ENCODE results near the gene DAND5. TPM values are rescaled to one million over a fixed set of nuclear protein-coding genes. Genes with fewer than 3 reads are reported as not detected.
A peak's percentile ranks its signal among the peaks of the same experiment; 100 is the strongest.
"Not testable (repeated sequence)": the region's sequence is repeated elsewhere in the genome, so short reads cannot be mapped to it uniquely, and the experiment has no call there.

The DAND5 gene
- total and polyA plus RNA-seq, 4 experiments from 2014 or later = not detected

GRCh38 chr19:12955996-12956395, 13.4 kb upstream of the DAND5 start:
- peak overlapping the region; percentile 78 for H3K27ac ChIP-seq (ENCODE audit: low read depth, low read length)
- H3K27me3 ChIP-seq (ENCODE audit: insufficient read depth, low read length) = no peaks in the 10 kb centered on the region
- peak overlapping the region; percentile 77 to 94 (median 90) for H3K27ac Mint-ChIP-seq
- peak overlapping the region; percentile 83 to 88 (median 87) for H3K4me3 Mint-ChIP-seq
- peaks cover 13 to 40% of the 10 kb centered on the region in 2 donors for H3K36me3 Mint-ChIP-seq
- no peaks in the 10 kb centered on the region for H3K9me3 ChIP-seq (ENCODE audit: control insufficient read depth in 1 of 2, low read length in 2 of 2)
- H3K36me3 ChIP-seq (ENCODE audit: insufficient read depth, low read length) = peaks cover 12% of the 10 kb centered on the region
- CTCF ChIA-PET (ENCODE audit: partially characterized antibody) = interaction anchor here (1.2 to 4.3 kb wide), 3 partner anchors 9 to 71 kb away, joined by 5 to 35 read pairs (median 5); no protein-coding TSS in a partner anchor
- no peaks in the 10 kb centered on the region for H3K27me3 Mint-ChIP-seq
- H3K4me1 ChIP-seq (ENCODE audit: insufficient read depth, low read length) = peaks cover 28% of the 10 kb centered on the region
- intact Hi-C loops (cut with micrococcal nuclease) = no loop called here
- H3K4me1 Mint-ChIP-seq = peaks cover 12 to 25% (median 21%) of the 10 kb centered on the region in 4 donors
- H3K4me3 ChIP-seq (ENCODE audit: low read length in 2 of 2) = no peak overlapping the region
- DNase-seq = no peak
- POLR2A ChIA-PET (ENCODE audit: partially characterized antibody) = interaction anchor here (1.0 to 2.2 kb wide), 8 partner anchors 8 to 196 kb away, joined by 3 to 8 read pairs (median 4); partner anchors contain the start of genes CALR and SYCE2
- no peaks in the 10 kb centered on the region for H3K9me3 Mint-ChIP-seq

- peaks cover 10% of the 10 kb centered on the region for H3K36me3 ChIP-seq (ENCODE audit: insufficient read depth, low read length)
- peaks cover 28% of the 10 kb centered on the region for H3K4me1 ChIP-seq (ENCODE audit: insufficient read depth, low read length)
- peaks cover 12 to 25% (median 21%) of the 10 kb centered on the region in 4 donors for H3K4me1 Mint-ChIP-seq
- peak within 1 kb of the TSS; percentile 78 for H3K27ac ChIP-seq (ENCODE audit: low read depth, low read length)
- H3K36me3 Mint-ChIP-seq = peaks cover 6 to 35% of the 10 kb centered on the region in 2 donors
- DNase-seq = peak; percentile 76 to 83 (median 81)
- peak within 1 kb of the TSS; percentile 45 to 79 for H3K4me3 ChIP-seq (ENCODE audit: low read length in 2 of 2)
- intact Hi-C loops (cut with micrococcal nuclease) = loop anchor here (1.0 kb wide), 1 partner anchor 11 kb away; the partner anchor contains the start of gene RAD23A
- H3K27me3 ChIP-seq (ENCODE audit: insufficient read depth, low read length) = no peaks in the 10 kb centered on the region
- no peaks in the 10 kb centered on the region for H3K27me3 Mint-ChIP-seq
- ChIA-PET POLR2A (ENCODE audit: partially characterized antibody) (interaction anchor here (0.6 to 2.2 kb wide), 14 partner anchors 9 to 225 kb away, joined by 3 to 8 read pairs (median 4); partner anchors contain the start of genes CALR, GCDH and SYCE2), CTCF (ENCODE audit: partially characterized antibody) (interaction anchor here (1.2 to 4.3 kb wide), 3 partner anchors 8 to 72 kb away, joined by 5 to 35 read pairs (median 5); no protein-coding TSS in a partner anchor)
- H3K27ac Mint-ChIP-seq = peak within 1 kb of the TSS; percentile 91 to 94 (median 93)
- no peaks in the 10 kb centered on the region for H3K9me3 Mint-ChIP-seq
- no peaks in the 10 kb centered on the region for H3K9me3 ChIP-seq (ENCODE audit: control insufficient read depth in 1 of 2, low read length in 2 of 2)
- peak within 1 kb of the TSS; percentile 88 to 93 (median 90) for H3K4me3 Mint-ChIP-seq
Observed at GRCh38 chr19:12956446-12957388, 12.7 kb upstream of the DAND5 start, which contains the start of gene GADD45GIP1. TSS of gene GADD45GIP1 (minus strand) at chr19:12957223. CDS start at chr19:12957212, 11 bp downstream.

- DNase-seq; H3K36me3 ChIP-seq (ENCODE audit: insufficient read depth, low read length); H3K9me3 ChIP-seq (ENCODE audit: control insufficient read depth in 1 of 2, low read length in 2 of 2); H3K9me3 Mint-ChIP-seq; H3K27me3 Mint-ChIP-seq; H3K27me3 ChIP-seq (ENCODE audit: insufficient read depth, low read length): not testable (repeated sequence)
- ChIA-PET CTCF (ENCODE audit: partially characterized antibody) (interaction anchor here (1.3 kb wide), 1 partner anchor 72 kb away, joined by 5 read pairs; no protein-coding TSS in a partner anchor), POLR2A (ENCODE audit: partially characterized antibody) (interaction anchor here (0.6 to 2.2 kb wide), 14 partner anchors 8 to 226 kb away, joined by 3 to 7 read pairs (median 4); partner anchors contain the start of genes CALR and GCDH)
- intact Hi-C loops (cut with micrococcal nuclease) = loop anchor here (1.0 kb wide), 1 partner anchor 12 kb away; the partner anchor contains the start of gene RAD23A
- Histone ChIP-seq H3K4me3 (ENCODE audit: low read length in 2 of 2) (peak overlapping the region; percentile 45 to 79), H3K27ac (ENCODE audit: low read depth, low read length) (peak overlapping the region; percentile 78), H3K4me1 (ENCODE audit: insufficient read depth, low read length) (peaks cover 28% of the 10 kb centered on the region)
- peak overlapping the region; percentile 87 to 93 (median 90) for H3K4me3 Mint-ChIP-seq
- peak overlapping the region; percentile 89 to 94 (median 92) for H3K27ac Mint-ChIP-seq
- H3K36me3 Mint-ChIP-seq = peaks cover 4 to 31% of the 10 kb centered on the region in 2 donors
- peaks cover 12 to 25% (median 21%) of the 10 kb centered on the region in 4 donors for H3K4me1 Mint-ChIP-seq
Observed at GRCh38 chr19:12957389-12957952, 11.9 kb upstream of the DAND5 start.

GRCh38 chr19:12959481-12959880, 9.9 kb upstream of the DAND5 start:
- Histone ChIP-seq H3K9me3 (ENCODE audit: control insufficient read depth in 1 of 2, low read length in 2 of 2) (no peaks in the 10 kb centered on the region), H3K4me3 (ENCODE audit: low read length in 2 of 2) (no peak overlapping the region), H3K27ac (ENCODE audit: low read depth, low read length) (no peak overlapping the region), H3K36me3 (ENCODE audit: insufficient read depth, low read length) (no peaks in the 10 kb centered on the region), H3K27me3 (ENCODE audit: insufficient read depth, low read length) (no peaks in the 10 kb centered on the region), H3K4me1 (ENCODE audit: insufficient read depth, low read length) (peaks cover 24% of the 10 kb centered on the region)
- H3K27me3 Mint-ChIP-seq = no peaks in the 10 kb centered on the region
- H3K9me3 Mint-ChIP-seq = peaks cover 0 to 1% (median 0%) of the 10 kb centered on the region in 8 donors
- H3K36me3 Mint-ChIP-seq = peaks cover 2 to 17% of the 10 kb centered on the region in 2 donors
- peaks cover 12 to 22% (median 18%) of the 10 kb centered on the region in 4 donors for H3K4me1 Mint-ChIP-seq
- DNase-seq = no peak
- no peak overlapping the region for H3K27ac Mint-ChIP-seq
- CTCF ChIA-PET (ENCODE audit: partially characterized antibody) = interaction anchor here (0.6 to 1.7 kb wide), 3 partner anchors 20 to 101 kb away, joined by 3 to 5 read pairs (median 4); no protein-coding TSS in a partner anchor
- intact Hi-C loops (cut with micrococcal nuclease) = no loop called here
- no peak overlapping the region for H3K4me3 Mint-ChIP-seq
- POLR2A ChIA-PET (ENCODE audit: partially characterized antibody) = no interaction called here

- CTCF ChIA-PET (ENCODE audit: partially characterized antibody) = interaction anchor here (0.7 to 4.4 kb wide), 48 partner anchors 9 to 353 kb away, joined by 3 to 166 read pairs (median 5); partner anchors contain the start of genes CALR, DNASE2, FARSA and GCDH
- peak; percentile 74 to 83 (median 77) for DNase-seq
- peaks cover 5 to 10% (median 6%) of the 10 kb centered on the region in 4 donors for H3K4me1 Mint-ChIP-seq
- H3K27ac Mint-ChIP-seq = peak overlapping the region; percentile 38 to 92 (median 74)
- Histone ChIP-seq H3K36me3 (ENCODE audit: insufficient read depth, low read length) (no peaks in the 10 kb centered on the region), H3K27me3 (ENCODE audit: insufficient read depth, low read length) (no peaks in the 10 kb centered on the region), H3K27ac (ENCODE audit: low read depth, low read length) (peak overlapping the region; percentile 50), H3K9me3 (ENCODE audit: control insufficient read depth in 1 of 2, low read length in 2 of 2) (no peaks in the 10 kb centered on the region), H3K4me1 (ENCODE audit: insufficient read depth, low read length) (peaks cover 4% of the 10 kb centered on the region), H3K4me3 (ENCODE audit: low read length in 2 of 2) (peak overlapping the region; percentile 61 to 65)
- peak overlapping the region; percentile 87 to 96 (median 92) for H3K4me3 Mint-ChIP-seq
- H3K9me3 Mint-ChIP-seq = peaks cover 0 to 1% (median 0%) of the 10 kb centered on the region in 8 donors
- POLR2A ChIA-PET (ENCODE audit: partially characterized antibody) = interaction anchor here (0.5 to 2.4 kb wide), 19 partner anchors 8 to 242 kb away, joined by 3 to 31 read pairs (median 4); partner anchors contain the start of genes CALR, DNASE2, GADD45GIP1 and GCDH
- H3K27me3 Mint-ChIP-seq = no peaks in the 10 kb centered on the region
- intact Hi-C loops (cut with micrococcal nuclease) = loop anchor here (1.0 kb wide), 4 partner anchors 27 to 80 kb away; partner anchors contain the start of genes CALR, GCDH and SYCE2
- H3K36me3 Mint-ChIP-seq = no peaks in the 10 kb centered on the region
Observed at GRCh38 chr19:12965017-12965811, 4.2 kb upstream of the DAND5 start.

- H3K36me3 ChIP-seq (ENCODE audit: insufficient read depth, low read length) = no peaks in the 10 kb centered on the region
- intact Hi-C loops (cut with micrococcal nuclease) = loop anchor here (1.0 kb wide), 4 partner anchors 27 to 80 kb away; partner anchors contain the start of genes CALR, GCDH and SYCE2
- CTCF ChIA-PET (ENCODE audit: partially characterized antibody) = interaction anchor here (0.7 to 4.4 kb wide), 48 partner anchors 8 to 353 kb away, joined by 3 to 166 read pairs (median 5); partner anchors contain the start of genes CALR, DNASE2, FARSA and GCDH
- H3K27me3 Mint-ChIP-seq = peaks cover 0 to under 1% of the 10 kb centered on the region in 2 donors
- peaks cover 0 to 1% (median 0%) of the 10 kb centered on the region in 8 donors for H3K9me3 Mint-ChIP-seq
- no peak overlapping the region for H3K4me3 ChIP-seq (ENCODE audit: low read length in 2 of 2)
- H3K4me1 ChIP-seq (ENCODE audit: insufficient read depth, low read length) = peaks cover 4% of the 10 kb centered on the region
- no peaks in the 10 kb centered on the region for H3K36me3 Mint-ChIP-seq
- peaks cover 5 to 10% (median 6%) of the 10 kb centered on the region in 4 donors for H3K4me1 Mint-ChIP-seq
- H3K4me3 Mint-ChIP-seq = peak overlapping the region in 6 of 8 donors; percentile 62 to 94 (median 73)
- H3K9me3 ChIP-seq (ENCODE audit: control insufficient read depth in 1 of 2, low read length in 2 of 2) = no peaks in the 10 kb centered on the region
- peak overlapping the region in 3 of 7 donors; percentile 57 to 88 (median 74) for H3K27ac Mint-ChIP-seq
- POLR2A ChIA-PET (ENCODE audit: partially characterized antibody) = interaction anchor here (0.6 to 2.4 kb wide), 18 partner anchors 9 to 243 kb away, joined by 3 to 31 read pairs (median 4); partner anchors contain the start of genes CALR, DNASE2, GADD45GIP1 and GCDH
- DNase-seq = no peak
- no peaks in the 10 kb centered on the region for H3K27me3 ChIP-seq (ENCODE audit: insufficient read depth, low read length)
- H3K27ac ChIP-seq (ENCODE audit: low read depth, low read length) = peak overlapping the region; percentile 50
Observed at GRCh38 chr19:12965812-12966135, 3.6 kb upstream of the DAND5 start.

Measured in CD4-positive, alpha-beta memory T cell (primary cell).